ENCODE measurements around the gene SMPX. TPM values are rescaled to one million over a fixed set of nuclear protein-coding genes. Genes with fewer than 3 reads are reported as not detected.

The SMPX gene
- total RNA-seq, 1 donor from 2014 or later = 0.57 TPM

- Mint-ChIP-seq H3K27ac (ENCODE audit: unreplicated experiment) (no peak overlapping the region), H3K27me3 (ENCODE audit: low read depth) (no peaks in the 10 kb centered on the region), H3K9me3 (ENCODE audit: low read depth) (no peaks in the 10 kb centered on the region), H3K4me1 (ENCODE audit: low read depth) (peaks cover 15% of the 10 kb centered on the region), H3K4me3 (ENCODE audit: unreplicated experiment) (no peak overlapping the region), H3K36me3 (ENCODE audit: low read depth) (no peaks in the 10 kb centered on the region)
- no peak for TF ChIP-seq CTCF (IDR thresholded peaks at IDR 0.05)
- DNase-seq (ENCODE audit: low spot score) = no peak
These were observed 58.8 kb downstream of the SMPX start for GRCh38 chrX:21699136-21699535.

- no peak for TF ChIP-seq CTCF (IDR thresholded peaks at IDR 0.05)
- Mint-ChIP-seq H3K4me3 (ENCODE audit: unreplicated experiment) (no peak overlapping the region), H3K27me3 (ENCODE audit: low read depth) (no peaks in the 10 kb centered on the region), H3K4me1 (ENCODE audit: low read depth) (peaks cover 15% of the 10 kb centered on the region), H3K36me3 (ENCODE audit: low read depth) (no peaks in the 10 kb centered on the region), H3K9me3 (ENCODE audit: low read depth) (no peaks in the 10 kb centered on the region), H3K27ac (ENCODE audit: unreplicated experiment) (no peak overlapping the region)
- DNase-seq (ENCODE audit: low spot score) = no peak
These were observed 59.6 kb downstream of the SMPX start for GRCh38 chrX:21698272-21698671.

- no peaks in the 10 kb centered on the region for H3K36me3 Mint-ChIP-seq (ENCODE audit: low read depth)
- no peaks in the 10 kb centered on the region for H3K27me3 Mint-ChIP-seq (ENCODE audit: low read depth)
- DNase-seq (ENCODE audit: low spot score) = no peak
- no peak overlapping the region for H3K27ac Mint-ChIP-seq (ENCODE audit: unreplicated experiment)
- no peaks in the 10 kb centered on the region for H3K9me3 Mint-ChIP-seq (ENCODE audit: low read depth)
- H3K4me3 Mint-ChIP-seq (ENCODE audit: unreplicated experiment) = no peak overlapping the region
- H3K4me1 Mint-ChIP-seq (ENCODE audit: low read depth) = peaks cover 4% of the 10 kb centered on the region
- no peak for TF ChIP-seq CTCF (IDR thresholded peaks at IDR 0.05)
These were observed 66.4 kb downstream of the SMPX start for GRCh38 chrX:21691512-21692018.

- Mint-ChIP-seq H3K27me3 (ENCODE audit: low read depth) (no peaks in the 10 kb centered on the region), H3K27ac (ENCODE audit: unreplicated experiment) (no peak overlapping the region), H3K9me3 (ENCODE audit: low read depth) (peaks cover 3% of the 10 kb centered on the region), H3K36me3 (ENCODE audit: low read depth) (no peaks in the 10 kb centered on the region), H3K4me1 (ENCODE audit: low read depth) (peaks cover 14% of the 10 kb centered on the region), H3K4me3 (ENCODE audit: unreplicated experiment) (no peak overlapping the region)
- DNase-seq (ENCODE audit: low spot score) = no peak
- TF ChIP-seq CTCF (IDR thresholded peaks at IDR 0.05) = no peak
These were observed 74.0 kb downstream of the SMPX start for GRCh38 chrX:21683941-21684340.

- Mint-ChIP-seq H3K36me3 (ENCODE audit: low read depth) (no peaks in the 10 kb centered on the region), H3K27me3 (ENCODE audit: low read depth) (no peaks in the 10 kb centered on the region), H3K4me3 (ENCODE audit: unreplicated experiment) (no peak overlapping the region), H3K4me1 (ENCODE audit: low read depth) (peaks cover 5% of the 10 kb centered on the region), H3K27ac (ENCODE audit: unreplicated experiment) (no peak overlapping the region), H3K9me3 (ENCODE audit: low read depth) (peaks cover 10% of the 10 kb centered on the region)
- TF ChIP-seq CTCF (IDR thresholded peaks at IDR 0.05) = no peak
- no peak for DNase-seq (ENCODE audit: low spot score)
These were observed 79.8 kb downstream of the SMPX start for GRCh38 chrX:21678048-21678612.
